Ishikawa (cell line): ENCODE data around the gene COP1.

Source experiments
- CEBPB ChIP-seq: IDR thresholded peaks from 2 replicates; pipeline ENCODE4 v1.6.1; 2012
- EGR1 ChIP-seq: IDR thresholded peaks from 2 replicates; pipeline ENCODE4 v1.6.1; 2012
- EP300 ChIP-seq: IDR thresholded peaks from 2 replicates; pipeline ENCODE4 v1.6.1; 2012; ENCODE audit warnings: borderline replicate concordance
- TAF1 ChIP-seq: IDR thresholded peaks from 2 replicates; pipeline ENCODE4 v1.6.1; 2012; ENCODE audit warnings: low read depth, mild to moderate bottlenecking
- TCF12 ChIP-seq: IDR thresholded peaks from 2 replicates; pipeline ENCODE4 v1.6.1; 2012; ENCODE audit warnings: low read depth
- TEAD4 ChIP-seq: IDR thresholded peaks from 2 replicates; pipeline ENCODE4 v1.6.1; 2012
- TF ChIP-seq, protein P1 (sequence below): IDR thresholded peaks from 2 replicates; pipeline ENCODE4 v1.6.1; 2012; ENCODE audit warnings: low read depth, mild to moderate bottlenecking
- TF ChIP-seq, protein P2 (sequence below): IDR thresholded peaks from 2 replicates; pipeline ENCODE4 v1.6.1; 2012
- TF ChIP-seq, protein P3 (sequence below): IDR thresholded peaks from 2 replicates; pipeline ENCODE4 v1.6.1; 2012

DNA sequence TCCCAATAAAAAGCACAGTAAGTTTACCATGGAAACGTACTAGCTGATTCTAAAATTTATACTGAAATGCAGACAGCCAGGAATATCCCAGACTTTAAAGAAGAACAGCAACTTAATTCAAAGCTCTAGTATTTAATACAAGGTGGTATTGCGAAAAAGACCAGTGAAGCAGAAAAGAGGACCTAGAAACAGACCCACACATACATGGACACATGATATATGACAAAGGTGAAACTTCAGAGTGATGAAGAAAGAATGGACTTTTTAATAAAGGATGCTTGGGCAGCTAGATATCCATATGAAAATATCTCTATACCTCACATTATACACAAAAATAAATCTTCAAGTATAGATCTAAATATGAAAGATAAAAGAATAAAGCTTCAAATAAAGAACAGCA is 62.6 kb downstream of the COP1 start:
- no peak for TF ChIP-seq EGR1
- TF ChIP-seq, protein P1, sequence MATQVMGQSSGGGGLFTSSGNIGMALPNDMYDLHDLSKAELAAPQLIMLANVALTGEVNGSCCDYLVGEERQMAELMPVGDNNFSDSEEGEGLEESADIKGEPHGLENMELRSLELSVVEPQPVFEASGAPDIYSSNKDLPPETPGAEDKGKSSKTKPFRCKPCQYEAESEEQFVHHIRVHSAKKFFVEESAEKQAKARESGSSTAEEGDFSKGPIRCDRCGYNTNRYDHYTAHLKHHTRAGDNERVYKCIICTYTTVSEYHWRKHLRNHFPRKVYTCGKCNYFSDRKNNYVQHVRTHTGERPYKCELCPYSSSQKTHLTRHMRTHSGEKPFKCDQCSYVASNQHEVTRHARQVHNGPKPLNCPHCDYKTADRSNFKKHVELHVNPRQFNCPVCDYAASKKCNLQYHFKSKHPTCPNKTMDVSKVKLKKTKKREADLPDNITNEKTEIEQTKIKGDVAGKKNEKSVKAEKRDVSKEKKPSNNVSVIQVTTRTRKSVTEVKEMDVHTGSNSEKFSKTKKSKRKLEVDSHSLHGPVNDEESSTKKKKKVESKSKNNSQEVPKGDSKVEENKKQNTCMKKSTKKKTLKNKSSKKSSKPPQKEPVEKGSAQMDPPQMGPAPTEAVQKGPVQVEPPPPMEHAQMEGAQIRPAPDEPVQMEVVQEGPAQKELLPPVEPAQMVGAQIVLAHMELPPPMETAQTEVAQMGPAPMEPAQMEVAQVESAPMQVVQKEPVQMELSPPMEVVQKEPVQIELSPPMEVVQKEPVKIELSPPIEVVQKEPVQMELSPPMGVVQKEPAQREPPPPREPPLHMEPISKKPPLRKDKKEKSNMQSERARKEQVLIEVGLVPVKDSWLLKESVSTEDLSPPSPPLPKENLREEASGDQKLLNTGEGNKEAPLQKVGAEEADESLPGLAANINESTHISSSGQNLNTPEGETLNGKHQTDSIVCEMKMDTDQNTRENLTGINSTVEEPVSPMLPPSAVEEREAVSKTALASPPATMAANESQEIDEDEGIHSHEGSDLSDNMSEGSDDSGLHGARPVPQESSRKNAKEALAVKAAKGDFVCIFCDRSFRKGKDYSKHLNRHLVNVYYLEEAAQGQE: no peak
- no peak for TF ChIP-seq EP300
- TF ChIP-seq, protein P2, sequence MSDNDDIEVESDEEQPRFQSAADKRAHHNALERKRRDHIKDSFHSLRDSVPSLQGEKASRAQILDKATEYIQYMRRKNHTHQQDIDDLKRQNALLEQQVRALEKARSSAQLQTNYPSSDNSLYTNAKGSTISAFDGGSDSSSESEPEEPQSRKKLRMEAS: no peak
- TF ChIP-seq CEBPB: no peak
- no peak for TF ChIP-seq TEAD4
- no peak for TF ChIP-seq TAF1
- TF ChIP-seq, protein P3, sequence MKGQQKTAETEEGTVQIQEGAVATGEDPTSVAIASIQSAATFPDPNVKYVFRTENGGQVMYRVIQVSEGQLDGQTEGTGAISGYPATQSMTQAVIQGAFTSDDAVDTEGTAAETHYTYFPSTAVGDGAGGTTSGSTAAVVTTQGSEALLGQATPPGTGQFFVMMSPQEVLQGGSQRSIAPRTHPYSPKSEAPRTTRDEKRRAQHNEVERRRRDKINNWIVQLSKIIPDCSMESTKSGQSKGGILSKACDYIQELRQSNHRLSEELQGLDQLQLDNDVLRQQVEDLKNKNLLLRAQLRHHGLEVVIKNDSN: no peak
- no peak for TF ChIP-seq TCF12
